NOMO-1 (cell line): ENCODE measurements around the gene MSRB1.

ENCODE experiments used
- DNase-seq, 2 experiments: peaks; one replicate each; lab custom pipeline; 2025; ENCODE audit not compliant: unreplicated experiment in 2 of 2; lab: John Stamatoyannopoulos, UW

The MSRB1 gene, protein sequence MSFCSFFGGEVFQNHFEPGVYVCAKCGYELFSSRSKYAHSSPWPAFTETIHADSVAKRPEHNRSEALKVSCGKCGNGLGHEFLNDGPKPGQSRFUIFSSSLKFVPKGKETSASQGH

DNA sequence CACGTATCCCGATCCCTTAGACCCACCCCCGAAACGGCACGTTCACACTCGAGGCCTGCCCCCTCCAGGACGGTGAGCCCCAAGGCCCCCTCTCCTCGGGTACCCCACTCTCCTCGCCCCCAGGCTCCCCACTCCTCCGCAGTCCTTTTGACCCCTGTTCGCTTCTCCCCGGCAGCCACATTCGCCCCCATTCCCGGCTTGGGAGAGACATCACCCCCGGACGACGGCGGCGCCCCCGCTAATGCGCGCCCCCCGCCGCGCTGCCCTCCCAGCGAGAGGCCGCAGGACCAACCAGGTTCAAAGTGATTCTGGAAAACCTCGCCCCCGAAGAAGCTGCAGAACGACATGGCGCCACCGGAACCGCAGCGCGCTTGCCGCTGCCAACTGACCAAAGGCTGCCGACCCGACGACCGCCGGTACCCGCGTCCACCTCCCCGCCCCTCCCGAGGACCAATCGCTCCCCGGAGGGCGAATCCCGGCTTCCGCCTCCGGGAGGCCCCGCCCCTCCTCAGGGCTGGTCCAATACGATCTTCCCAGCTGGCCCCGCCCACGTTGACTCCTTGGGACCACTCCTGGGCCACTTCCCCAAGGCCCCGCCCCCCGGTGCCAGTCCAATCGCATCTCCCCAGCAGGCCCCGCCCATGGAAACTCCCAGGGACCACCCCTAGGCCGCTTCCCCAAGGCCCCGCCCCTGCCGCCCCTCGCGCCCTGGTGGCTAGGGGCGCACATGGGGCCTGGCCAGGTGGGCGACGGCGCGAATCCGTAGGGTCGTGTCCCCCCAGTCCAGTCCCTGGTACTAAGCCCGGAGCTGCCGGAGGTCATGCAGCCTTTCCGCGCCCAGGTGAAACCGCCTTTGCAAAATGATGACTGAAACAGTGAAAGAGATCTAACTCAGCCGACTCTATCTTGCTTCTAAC, at the start of gene MSRB1:
TSS of gene MSRB1 (minus strand) at position 390 of the 917 bp plus-strand sequence. CDS start at position 347, 43 bp downstream.
- DNase-seq, result peak; percentile 97 to 99

DNA sequence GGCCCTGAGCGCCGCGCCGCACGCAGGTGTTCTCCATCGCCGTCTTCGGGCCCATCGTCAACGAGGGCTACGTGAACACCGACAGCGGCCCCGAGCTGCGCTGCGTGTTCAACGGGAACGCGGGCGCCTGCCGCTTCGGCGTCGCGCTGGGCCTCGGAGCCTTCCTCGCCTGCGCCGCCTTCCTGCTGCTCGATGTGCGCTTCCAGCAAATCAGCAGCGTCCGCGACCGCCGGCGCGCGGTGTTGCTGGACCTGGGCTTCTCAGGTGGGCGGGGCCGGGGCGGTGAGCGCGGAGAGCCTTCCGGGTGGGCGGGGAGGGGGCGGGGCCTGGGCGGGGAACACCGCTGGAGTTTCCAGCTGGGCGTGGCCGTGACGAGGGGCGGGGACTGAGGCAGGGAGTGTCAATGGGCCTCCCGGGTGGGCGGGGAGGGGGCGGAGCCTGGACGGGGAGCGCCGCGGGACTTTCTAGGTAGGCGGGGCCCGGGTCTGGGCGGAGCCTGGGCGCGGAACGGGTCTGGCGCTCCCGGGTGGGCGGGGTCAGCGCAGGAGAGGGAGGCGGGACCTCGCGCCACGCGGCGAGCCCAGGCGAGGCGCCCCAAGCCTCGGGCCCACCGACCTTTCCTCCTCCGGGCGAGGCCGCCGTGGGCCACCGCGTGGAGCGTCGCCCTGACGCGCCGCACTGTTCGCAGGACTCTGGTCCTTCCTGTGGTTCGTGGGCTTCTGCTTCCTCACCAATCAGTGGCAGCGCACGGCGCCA, 49.1 kb upstream of the MSRB1 start:
- DNase-seq, result peak; percentile 73 to 88

DNA sequence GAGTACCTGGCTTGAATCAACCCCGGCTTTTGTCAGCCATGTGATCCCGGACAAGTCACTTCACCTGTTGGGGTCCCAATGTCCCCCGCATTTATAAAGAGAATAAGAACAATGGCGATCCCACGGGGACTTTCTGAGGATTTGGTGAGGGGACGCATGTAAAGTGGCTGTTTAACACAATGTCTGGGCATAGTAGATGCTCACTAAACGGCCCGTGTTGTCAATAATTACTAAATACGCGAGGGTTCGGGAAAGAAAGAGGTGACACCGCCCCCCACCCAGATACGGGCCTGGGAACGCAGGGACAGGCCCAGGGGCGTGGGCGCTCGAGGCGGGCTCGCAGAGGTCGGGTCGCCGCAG, 48.6 kb upstream of the MSRB1 start:
- no peak for DNase-seq

DNA sequence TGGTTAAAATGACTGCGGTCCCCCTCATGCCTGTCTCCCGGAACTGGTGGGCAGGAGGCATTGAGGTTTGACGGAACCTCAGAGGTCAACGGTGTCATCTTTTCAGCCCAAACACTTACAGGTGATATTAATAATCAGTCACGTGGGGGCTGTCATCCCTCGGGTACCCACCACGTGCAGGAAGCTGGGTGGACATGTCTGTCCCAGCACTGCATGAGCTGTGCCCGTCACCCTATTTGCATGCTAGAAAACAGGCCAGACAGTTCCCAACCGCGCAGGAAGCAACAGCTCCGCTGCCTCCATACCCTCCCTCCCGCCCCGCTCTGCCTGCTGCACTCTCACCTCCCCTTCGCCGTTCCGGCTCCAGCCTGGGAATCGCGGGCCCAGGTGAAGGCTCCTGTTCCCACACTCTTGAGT, 48.1 kb upstream of the MSRB1 start:
- no peak for DNase-seq

DNA sequence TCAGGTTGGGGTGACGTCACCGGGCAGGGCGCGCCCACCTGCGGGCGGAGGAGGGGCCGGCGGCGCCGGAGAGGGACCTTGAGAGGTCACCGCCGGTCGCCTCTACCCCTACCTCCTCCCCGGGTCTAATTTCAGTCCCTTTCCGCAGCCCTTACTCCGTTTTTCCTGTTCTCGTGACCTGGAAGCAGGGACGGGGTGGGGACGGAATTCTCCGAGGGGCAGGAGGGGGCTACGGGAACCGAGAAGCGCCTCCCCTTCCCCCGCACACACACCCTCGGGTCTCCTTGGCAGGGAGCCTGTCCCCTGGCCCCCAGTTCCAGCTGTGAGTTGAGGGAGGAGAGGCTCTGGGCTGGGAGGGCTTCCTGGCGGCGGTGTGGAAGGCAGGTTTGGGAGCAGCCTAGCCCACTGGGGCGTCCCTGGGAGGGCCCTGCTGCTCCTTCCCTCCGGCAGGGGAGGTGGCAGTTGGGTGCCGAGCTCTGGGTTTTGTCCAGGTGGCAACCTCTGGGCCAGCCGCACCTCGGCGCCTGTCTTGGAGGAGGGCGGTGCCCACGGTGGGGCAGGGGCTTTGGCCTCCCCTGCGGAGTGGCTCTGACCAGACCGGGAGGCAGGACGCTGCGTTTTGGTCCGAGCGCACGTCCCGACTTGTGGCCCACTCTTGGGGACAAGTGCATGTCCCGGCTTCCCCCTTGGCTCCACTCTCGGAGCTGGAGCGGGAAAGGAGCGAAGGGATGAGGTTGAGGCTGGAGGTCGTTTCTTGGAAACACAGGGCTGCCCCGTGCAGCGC, 47.5 kb upstream of the MSRB1 start:
- DNase-seq, result no peak

DNA sequence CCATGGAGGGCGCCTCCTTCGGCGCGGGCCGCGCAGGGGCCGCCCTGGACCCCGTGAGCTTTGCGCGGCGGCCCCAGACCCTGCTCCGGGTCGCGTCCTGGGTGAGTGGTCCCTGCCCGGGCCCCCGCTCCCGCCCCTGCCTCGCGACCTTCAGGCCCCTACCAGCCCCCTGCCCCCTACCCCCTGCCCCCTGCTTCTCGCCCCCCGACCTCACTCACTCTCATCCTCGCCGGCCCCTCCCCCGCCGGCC, 47.0 kb upstream of the MSRB1 start:
- no peak for DNase-seq

DNA sequence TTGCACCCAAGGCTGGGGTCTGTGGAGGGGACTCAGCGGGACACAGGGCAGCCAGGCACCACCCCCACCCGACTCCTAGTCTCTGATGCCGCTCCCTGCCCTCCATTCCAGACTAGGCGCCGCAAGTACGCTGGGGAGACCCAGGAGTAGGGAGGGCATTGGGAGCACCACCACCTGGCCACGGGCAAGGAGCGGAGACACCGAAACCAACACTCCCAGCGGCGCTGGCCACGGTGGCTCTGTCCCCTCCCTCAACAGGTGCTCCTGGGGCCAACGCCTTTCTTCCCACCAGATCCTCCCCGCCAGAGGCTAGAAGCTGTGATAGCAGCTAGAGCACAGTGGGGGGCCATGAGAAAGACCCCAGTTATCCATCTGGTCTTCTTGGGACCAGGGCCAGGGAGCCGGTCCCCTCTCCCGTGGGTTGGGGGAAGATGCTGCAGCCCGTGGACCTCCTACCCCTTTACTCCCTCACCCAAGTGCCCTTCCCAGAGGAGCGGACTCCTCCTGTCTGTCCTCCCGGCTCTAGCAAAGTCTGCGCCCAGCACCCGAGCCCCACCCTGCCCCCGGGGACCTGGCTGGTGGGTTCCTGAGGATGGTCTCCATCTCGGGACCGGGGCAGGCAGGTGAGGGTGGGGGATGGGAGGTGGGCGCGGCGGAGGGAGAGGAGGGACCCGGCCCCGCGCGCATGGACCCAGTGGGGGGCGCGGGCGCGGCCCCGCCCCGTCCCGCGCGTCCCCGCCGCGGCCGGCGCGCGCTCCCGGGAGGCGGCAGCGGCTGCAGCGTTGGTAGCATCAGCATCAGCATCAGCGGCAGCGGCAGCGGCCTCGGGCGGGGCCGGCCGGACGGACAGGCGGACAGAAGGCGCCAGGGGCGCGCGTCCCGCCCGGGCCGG, 46.5 kb upstream of the MSRB1 start, which contains the start of gene SYNGR3:
TSS of gene SYNGR3 (plus strand) at position 762 of the 892 bp plus-strand sequence. CDS start 133 bp downstream, outside the sequence.
- DNase-seq, result no peak

DNA sequence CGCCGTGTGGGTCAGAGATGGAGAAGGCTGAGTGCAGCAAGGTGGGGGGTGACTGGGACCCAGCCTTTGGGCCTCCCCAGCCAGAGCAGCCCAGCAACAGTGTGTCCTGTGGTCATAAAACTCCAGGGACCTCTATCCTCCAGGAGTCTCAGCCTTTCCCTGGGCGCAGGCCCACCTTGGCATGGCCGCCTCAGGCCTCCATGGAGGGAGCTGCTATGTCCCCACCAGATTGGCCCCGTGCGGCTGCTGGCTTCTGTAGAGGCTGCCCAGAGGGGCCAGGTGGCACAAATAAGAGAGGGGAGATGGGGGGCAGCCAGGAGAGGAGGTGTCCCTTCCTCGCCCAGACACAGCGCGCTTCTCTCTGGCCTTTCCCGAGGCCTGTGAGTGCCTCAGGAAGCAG, 44.2 kb upstream of the MSRB1 start:
- no peak for DNase-seq

DNA sequence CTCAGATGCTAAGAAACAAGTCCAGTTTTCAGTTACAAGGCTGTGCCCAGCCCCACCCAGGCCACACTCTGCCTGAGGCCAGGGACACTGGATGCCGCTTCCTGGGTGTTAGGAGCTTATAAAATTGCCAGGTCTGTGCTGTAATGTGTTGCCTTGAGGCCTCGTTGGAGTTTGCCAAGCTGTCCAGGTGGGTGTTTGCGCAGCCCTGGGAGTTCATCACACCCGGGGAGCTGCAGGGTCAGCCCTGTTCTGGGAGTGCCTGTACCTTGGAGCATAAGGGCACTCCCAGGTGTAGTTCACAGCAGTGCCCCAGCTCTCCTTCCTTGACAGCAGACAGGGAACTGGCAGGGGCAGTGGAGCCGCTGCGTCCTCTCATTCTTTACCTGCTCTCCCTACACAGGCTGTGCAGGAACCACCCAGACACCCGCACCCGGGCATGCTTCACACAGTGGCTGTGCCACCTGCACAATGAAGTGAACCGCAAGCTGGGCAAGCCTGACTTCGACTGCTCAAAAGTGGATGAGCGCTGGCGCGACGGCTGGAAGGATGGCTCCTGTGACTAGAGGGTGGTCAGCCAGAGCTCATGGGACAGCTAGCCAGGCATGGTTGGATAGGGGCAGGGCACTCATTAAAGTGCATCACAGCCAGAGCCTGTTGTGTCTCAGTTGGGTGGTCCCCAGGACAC, 42.6 kb upstream of the MSRB1 start:
- no peak for DNase-seq

DNA sequence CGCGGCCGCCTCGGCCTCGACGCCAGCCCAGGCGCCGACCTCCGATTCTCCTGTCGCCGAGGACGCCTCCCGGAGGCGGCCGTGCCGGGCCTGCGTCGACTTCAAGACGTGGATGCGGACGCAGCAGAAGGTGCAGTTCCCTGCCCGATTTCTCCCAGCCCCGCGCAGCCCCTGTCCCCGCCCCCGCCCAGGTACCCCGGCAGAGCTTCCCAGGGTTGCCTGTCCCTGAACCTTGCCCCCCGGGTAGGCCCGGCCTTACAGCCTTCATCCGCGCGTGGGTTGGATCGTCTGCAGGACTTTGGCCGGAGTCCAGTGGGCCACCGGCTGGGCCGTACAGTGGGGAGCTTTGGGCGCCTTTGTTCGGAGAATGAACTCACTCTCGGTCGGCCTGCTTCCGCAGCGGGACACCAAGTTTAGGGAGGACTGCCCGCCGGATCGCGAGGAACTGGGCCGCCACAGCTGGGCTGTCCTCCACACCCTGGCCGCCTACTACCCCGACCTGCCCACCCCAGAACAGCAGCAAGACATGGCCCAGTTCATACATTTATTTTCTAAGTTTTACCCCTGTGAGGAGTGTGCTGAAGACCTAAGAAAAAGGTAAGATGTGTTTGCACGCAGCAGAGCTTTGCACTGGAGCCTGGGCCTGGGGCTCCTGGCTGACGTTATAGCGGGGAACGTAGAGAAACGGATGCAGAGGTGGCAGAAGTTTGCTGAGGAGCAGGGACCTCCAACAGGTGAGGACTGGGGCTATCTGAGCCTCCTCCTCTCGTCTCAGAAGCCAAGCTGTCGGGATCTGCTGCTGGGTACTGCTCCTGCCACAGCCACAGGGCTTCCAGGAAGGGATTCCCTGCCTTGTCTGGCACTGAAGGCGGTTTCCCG, 41.6 kb upstream of the MSRB1 start:
- no peak for DNase-seq

DNA sequence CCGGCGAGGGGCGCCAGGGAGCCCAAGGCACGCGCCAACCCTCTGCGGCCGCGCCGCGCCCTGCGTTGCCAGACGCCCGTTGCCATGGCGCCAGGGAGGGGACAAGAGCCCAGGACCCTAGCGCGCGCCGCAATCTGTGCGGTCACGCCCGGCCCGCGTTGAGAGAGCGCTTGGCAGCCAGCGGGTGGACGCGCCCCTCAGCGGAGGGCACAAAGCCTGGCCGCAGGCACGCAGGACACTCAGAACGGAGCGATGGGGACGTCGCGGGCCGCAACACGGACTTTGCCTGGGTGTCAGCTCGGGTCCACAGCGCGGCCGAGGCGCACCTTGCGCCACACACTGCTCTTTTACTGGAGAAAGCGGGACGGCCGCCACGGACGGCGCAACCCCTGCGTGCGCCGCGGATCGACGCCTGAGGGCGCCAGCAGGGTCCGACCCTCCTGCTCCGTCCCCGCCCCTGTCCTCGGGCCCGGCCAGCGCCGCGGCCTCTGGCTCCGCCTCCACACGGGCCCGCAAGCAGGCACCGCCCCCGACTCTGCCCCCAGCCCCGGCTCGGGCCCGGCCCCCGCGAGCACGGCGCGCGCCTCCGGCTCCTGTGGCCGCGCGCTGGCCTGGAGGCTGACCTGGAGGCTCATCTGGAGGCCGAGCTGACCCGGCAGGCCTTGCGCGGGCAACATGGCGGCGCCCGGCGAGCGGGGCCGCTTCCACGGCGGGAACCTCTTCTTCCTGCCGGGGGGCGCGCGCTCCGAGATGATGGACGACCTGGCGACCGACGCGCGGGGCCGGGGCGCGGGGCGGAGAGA, 40.7 kb upstream of the MSRB1 start, which contains the start of gene GFER:
TSS of gene GFER (plus strand) at position 650 of the 803 bp plus-strand sequence. CDS start at position 676, 26 bp downstream.
- peak; percentile 88 to 93 for DNase-seq

DNA sequence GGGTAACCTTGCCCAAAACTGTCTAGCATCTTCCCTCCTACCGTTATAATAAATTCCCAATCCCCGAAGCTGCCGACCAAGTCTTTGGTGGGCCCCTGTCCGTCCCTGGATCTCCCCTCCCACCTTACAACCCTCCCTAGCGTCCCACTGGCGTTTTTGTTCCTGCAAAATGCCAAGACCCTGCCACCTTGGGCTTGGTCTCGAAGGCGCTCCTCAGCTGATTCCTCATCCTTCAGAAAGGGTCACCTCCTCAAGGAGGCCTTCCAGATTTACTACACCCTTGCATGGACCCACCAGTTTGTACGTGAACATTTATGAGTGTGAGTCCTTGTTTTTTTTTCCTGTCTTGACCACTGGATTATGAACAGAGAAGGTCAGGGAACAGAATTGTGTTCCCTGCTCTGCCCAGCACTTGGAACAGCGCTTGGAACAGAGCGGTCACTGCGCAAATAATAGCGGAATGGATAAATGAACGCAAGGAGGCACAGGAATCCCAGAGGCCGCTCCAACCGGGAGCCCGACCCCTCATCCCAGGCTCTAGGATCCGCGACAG, 40.1 kb upstream of the MSRB1 start:
- DNase-seq, result no peak

DNA sequence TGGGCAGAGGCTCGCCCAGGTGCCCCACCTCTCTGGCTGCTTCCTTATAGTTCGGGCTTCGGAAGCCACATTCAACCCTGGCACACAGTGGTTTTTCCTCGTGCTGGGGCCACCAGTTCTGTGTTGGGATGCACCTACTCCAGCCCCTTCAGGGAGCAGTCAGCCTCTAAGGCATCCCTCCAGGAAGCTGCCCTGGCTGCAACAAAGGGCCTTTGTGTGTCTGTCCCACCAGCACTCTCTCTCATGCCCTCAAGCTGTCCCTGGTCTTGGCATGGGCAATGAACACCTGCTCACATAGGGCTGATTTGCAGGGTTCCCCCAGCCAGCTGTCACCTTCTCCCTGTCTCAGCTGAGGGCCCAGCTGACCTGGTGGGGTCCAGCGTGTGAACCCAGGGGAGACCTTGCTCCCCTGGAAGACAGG, 39.0 kb upstream of the MSRB1 start:
- DNase-seq, result no peak

DNA sequence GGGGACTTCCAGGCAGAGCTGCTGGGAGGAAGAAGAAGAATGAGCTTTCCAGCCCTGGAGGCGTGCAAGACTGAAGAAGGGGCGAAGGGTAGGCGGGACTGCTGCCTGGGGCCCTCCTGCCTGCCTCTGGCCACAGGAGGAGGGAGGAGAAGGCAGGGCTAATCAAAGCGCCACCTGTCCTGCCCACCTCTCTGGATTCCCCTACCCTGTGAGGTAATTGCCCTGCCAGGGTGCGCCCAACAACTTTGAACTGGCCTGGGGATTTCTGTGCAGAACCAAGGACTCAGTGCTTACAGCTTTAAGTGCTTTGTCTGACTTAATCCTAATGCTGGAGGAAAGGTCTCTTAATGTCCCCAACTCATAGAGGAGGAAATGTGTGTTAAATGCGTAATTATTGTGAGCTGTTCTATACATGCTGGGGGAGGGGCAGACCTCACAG, 38.4 kb upstream of the MSRB1 start, which contains the start of gene NOXO1:
TSS of gene NOXO1 (minus strand) at position 72 of the 439 bp plus-strand sequence. CDS start 290 bp downstream, outside the sequence.
- no peak for DNase-seq

DNA sequence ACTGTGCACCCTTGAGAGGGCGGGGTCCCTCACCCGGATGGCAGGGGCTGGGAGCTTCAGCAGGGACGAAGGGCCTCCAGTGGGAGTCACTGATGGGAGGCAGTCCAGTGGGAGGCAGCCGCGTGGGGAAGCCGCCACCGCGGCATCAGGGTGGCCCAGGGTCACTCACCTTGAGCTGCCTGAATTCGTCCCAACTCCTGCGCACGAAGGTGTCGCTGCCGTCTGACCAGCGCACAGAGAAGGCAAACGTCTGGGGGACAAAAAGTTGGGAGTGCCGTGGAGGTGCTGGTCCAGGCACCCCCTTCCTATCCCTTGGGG, 37.7 kb upstream of the MSRB1 start:
- DNase-seq, result no peak

DNA sequence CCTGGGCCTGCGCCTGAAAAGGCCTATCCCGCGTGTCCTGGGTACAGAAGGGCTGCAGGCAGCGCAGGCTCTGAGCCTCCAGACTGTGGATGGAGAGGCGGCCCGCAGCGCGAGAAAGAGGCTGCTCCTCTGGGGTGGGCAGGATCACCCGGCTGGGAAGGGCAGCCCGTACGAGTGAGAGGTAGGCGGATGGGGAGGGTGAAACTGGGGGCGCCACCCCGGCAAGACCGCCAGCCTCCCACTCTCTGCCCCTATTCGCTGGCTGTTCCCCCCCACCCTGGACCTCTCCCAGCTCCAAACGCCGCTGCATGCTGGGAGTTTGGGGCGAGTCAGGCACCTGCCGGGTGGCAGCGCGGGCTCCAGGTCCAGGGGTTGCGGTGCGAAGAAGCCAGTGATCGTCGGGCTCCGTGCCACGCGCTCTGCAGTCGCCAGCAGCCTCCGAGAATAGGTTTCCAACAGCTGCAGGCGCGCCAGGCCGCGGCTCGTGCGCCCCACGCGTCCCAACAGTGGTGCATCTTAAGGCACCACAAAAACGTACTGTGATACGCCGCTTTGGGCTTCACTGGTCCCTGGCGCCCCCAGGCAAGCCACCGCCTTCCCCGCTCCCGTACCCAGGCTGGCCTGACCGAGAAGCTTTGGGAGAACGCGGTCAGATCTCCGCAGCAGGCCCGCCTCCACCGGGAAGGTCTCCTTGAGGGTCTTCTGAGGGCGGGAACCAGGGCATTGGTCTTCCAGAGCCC, 37.2 kb upstream of the MSRB1 start:
- DNase-seq, result no peak
